Measurements from ENCODE around the gene TMX1. TPM values are rescaled to one million over a fixed set of nuclear protein-coding genes. Genes with fewer than 3 reads are reported as not detected.

The TMX1 gene
- total and polyA plus RNA-seq, 10 of the 15 experiments (the other 5 are each of a cell fraction or from before 2014, with no cell fraction given): 29.1 to 152 (median 52.0) TPM

DNA sequence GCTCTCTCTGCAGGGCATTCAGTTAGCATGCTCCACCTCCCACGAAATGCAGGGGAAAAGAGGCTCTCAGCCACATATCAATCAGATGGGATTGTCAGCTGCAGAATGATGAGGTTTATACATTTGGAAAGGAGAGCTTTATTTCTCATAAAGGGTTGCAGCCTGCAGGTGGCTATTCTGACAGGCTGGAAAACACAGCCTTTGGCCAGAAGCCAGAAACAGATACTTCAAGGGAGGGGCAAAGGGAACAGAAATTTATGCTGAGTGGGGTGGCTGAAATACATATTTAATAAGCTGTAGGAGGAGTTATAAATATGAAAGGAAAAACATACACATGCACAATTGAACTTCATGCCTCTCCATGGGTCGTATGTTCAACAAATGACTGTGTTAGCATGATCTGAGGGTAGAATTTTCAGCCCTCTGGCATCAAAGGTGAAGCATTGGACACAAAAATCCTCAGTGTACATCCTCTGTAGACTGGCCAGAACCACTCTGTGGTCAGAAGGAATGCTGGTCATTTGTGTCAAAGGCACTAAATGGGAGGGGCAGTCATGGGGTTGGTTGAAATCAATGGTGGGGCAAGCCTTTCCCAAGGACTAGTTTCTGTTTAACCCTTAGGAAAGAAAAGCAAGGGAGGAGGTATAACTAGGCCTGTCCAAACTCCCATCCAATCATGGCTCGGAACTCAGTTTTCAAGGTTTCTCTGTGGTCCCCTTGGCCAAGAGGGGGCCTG is 62.4 kb downstream of the TMX1 start:
- RAD21 ChIA-PET (ENCODE audit: unreplicated experiment): no interaction called here
- CTCF ChIA-PET: interaction anchor here (0.6 to 0.9 kb wide), 2 partner anchors 19 to 472 kb away, joined by 3 read pairs; no protein-coding TSS in a partner anchor
- peaks cover 6% of the 10 kb centered on the region; the same call in 1 of the 2 replicates for H3K4me1 ChIP-seq (ENCODE audit: control insufficient read depth, insufficient read depth, low read length)
- H3K9ac ChIP-seq (ENCODE audit: control insufficient read depth, insufficient read depth, low read length): no peak overlapping the region
- no peaks in the 10 kb centered on the region for H3K36me3 ChIP-seq (ENCODE audit: control insufficient read depth in 2 of 2, insufficient read depth in 2 of 2, low read length in 1 of 2)
- H3K4me2 ChIP-seq (ENCODE audit: control insufficient read depth, insufficient read depth): no peak overlapping the region
- no peak overlapping the region for H3K27ac ChIP-seq (ENCODE audit: control insufficient read depth, insufficient read depth)
- intact Hi-C loops (cut with micrococcal nuclease; ENCODE audit: unreplicated experiment): no loop called here
- DNase-seq (ENCODE audit: low read depth, low spot score) (no peak), FAIRE-seq (no peak), ATAC-seq (no peak)
- no peaks in the 10 kb centered on the region for H3K79me2 ChIP-seq (ENCODE audit: control insufficient read depth, insufficient read depth, low read length)
- no peak overlapping the region for H2AFZ ChIP-seq (ENCODE audit: control insufficient read depth, low read depth, low read length)
- SMC1A ChIA-PET (ENCODE audit: uncharacterized antibody, unreplicated experiment): no interaction called here
- 78% methylated on average over 3 of the region's 3 CpGs for WGBS (ENCODE audit: insufficient coverage, insufficient replicate concordance, low lambda C conversion rate, missing lambda C conversion rate)
- no peaks in the 10 kb centered on the region for H4K20me1 ChIP-seq (ENCODE audit: control insufficient read depth, insufficient read depth)
- no peak for TF ChIP-seq JUNB (IDR thresholded peaks at IDR 0.05)
- TF ChIP-seq, protein P1, sequence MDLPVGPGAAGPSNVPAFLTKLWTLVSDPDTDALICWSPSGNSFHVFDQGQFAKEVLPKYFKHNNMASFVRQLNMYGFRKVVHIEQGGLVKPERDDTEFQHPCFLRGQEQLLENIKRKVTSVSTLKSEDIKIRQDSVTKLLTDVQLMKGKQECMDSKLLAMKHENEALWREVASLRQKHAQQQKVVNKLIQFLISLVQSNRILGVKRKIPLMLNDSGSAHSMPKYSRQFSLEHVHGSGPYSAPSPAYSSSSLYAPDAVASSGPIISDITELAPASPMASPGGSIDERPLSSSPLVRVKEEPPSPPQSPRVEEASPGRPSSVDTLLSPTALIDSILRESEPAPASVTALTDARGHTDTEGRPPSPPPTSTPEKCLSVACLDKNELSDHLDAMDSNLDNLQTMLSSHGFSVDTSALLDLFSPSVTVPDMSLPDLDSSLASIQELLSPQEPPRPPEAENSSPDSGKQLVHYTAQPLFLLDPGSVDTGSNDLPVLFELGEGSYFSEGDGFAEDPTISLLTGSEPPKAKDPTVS (IDR thresholded peaks at IDR 0.05; ENCODE audit: low read depth, low read length): no peak
- TF ChIP-seq IRF4 (IDR thresholded peaks at IDR 0.05; ENCODE audit: low read depth, low read length): no peak
- TF ChIP-seq NR2C2 (IDR thresholded peaks at IDR 0.05; ENCODE audit: borderline replicate concordance, control insufficient read depth, insufficient read length, low read depth): no peak
- no peak for TF ChIP-seq CHD2 (IDR thresholded peaks at IDR 0.05; ENCODE audit: borderline replicate concordance, low read depth, low read length)
- TF ChIP-seq SPI1 (IDR thresholded peaks at IDR 0.05; ENCODE audit: borderline replicate concordance, insufficient read depth, low read depth, low read length): no peak
- TF ChIP-seq TARDBP (IDR thresholded peaks at IDR 0.05; ENCODE audit: borderline replicate concordance): no peak
- no peak for TF ChIP-seq TCF7 (IDR thresholded peaks at IDR 0.05; ENCODE audit: borderline replicate concordance)
- TF ChIP-seq FOS (IDR thresholded peaks at IDR 0.05; ENCODE audit: borderline replicate concordance, extremely low read depth, insufficient read length): no peak
- no peak for TF ChIP-seq CBX3 (IDR thresholded peaks at IDR 0.05; ENCODE audit: borderline replicate concordance, low read depth)
- TF ChIP-seq, protein P2, sequence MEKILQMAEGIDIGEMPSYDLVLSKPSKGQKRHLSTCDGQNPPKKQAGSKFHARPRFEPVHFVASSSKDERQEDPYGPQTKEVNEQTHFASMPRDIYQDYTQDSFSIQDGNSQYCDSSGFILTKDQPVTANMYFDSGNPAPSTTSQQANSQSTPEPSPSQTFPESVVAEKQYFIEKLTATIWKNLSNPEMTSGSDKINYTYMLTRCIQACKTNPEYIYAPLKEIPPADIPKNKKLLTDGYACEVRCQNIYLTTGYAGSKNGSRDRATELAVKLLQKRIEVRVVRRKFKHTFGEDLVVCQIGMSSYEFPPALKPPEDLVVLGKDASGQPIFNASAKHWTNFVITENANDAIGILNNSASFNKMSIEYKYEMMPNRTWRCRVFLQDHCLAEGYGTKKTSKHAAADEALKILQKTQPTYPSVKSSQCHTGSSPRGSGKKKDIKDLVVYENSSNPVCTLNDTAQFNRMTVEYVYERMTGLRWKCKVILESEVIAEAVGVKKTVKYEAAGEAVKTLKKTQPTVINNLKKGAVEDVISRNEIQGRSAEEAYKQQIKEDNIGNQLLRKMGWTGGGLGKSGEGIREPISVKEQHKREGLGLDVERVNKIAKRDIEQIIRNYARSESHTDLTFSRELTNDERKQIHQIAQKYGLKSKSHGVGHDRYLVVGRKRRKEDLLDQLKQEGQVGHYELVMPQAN (conservative IDR thresholded peaks at IDR 0.05): no peak
- no peak for TF ChIP-seq RUNX3 (IDR thresholded peaks at IDR 0.05; ENCODE audit: low read length)
- no peak for TF ChIP-seq ZNF622 (IDR thresholded peaks at IDR 0.05)
- no peak overlapping the region for H3K4me3 ChIP-seq
- H3K9me3 ChIP-seq (replicated peaks; ENCODE audit: control insufficient read depth, insufficient read depth, low read length): no peaks in the 10 kb centered on the region
- H3K27me3 ChIP-seq (replicated peaks in 1 of 2; ENCODE audit: control insufficient read depth in 2 of 2, insufficient read depth in 2 of 2, low read length in 1 of 2): no peaks in the 10 kb centered on the region
- BruUV-seq (replicated peaks): no TSS peak
- POLR2A ChIA-PET: no interaction called here
- in situ Hi-C loops (cut with MboI): no loop called here
